CD4-positive, alpha-beta T cell treated with Interleukin-12 subunit alpha and Interleukin-12 subunit beta, for 1 hour (primary cell): Measurements from ENCODE around the gene PAK1IP1.
"Not testable (repeated sequence)": the region's sequence is repeated elsewhere in the genome, so short reads cannot be mapped to it uniquely, and the experiment has no call there.

Source experiments
- DNase-seq: peaks from one replicate; pipeline ENCODE4 v3.0.0-alpha.2; 2020

Gene PAK1IP1, protein sequence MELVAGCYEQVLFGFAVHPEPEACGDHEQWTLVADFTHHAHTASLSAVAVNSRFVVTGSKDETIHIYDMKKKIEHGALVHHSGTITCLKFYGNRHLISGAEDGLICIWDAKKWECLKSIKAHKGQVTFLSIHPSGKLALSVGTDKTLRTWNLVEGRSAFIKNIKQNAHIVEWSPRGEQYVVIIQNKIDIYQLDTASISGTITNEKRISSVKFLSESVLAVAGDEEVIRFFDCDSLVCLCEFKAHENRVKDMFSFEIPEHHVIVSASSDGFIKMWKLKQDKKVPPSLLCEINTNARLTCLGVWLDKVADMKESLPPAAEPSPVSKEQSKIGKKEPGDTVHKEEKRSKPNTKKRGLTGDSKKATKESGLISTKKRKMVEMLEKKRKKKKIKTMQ

DNA sequence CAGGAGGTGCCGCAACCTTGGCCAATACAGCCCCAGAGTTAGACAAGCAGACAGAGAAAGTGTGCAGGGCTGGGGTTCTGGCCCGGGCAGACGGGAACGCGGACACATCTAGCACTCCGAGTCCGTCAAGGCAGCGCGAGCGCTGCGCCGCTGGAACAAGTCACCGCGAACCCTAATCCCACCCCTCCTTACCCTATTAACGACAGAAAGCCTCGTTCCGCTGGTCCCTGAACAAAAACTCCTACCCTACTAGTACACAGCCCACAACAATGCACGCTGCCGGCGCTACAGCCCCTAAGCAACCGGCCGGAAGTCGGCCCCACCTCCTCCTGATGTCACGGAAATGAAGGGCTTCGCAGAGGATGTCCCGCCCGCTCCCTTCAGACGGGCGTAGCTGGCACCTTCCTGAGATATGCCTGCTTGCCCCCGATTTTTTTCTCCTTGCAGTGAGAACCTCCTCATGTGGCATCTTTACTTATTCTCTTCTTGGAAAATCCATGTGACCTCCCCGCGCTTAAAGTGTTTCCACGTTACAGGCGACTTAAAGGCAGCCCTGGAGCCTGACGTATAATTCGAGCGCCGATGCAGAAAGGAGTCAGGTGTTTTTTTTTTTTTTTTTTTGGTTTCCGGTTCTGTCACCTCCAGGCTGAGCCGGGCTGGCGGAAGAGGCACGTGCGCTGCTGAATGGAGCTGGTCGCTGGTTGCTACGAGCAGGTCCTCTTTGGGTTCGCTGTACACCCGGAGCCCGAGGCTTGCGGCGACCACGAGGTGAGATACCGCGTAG is at the start of gene PAK1IP1, which contains the start of gene C6orf52:
Gene PAK1IP1, plus strand, starts transcription at position 671 of the 784 bp plus-strand sequence. Its CDS starts 14 bp downstream, at position 685.
Gene C6orf52, minus strand, starts transcription at position 315 of the 784 bp plus-strand sequence. CDS start 7,066 bp downstream, outside the sequence.
- peak; percentile 93 for DNase-seq

GRCh38 chr6:10655508-10656055 is 39.2 kb upstream of the PAK1IP1 start:
- peak; percentile 26 for DNase-seq

GRCh38 chr6:10658910-10659698 is 35.7 kb upstream of the PAK1IP1 start:
- no peak for DNase-seq

DNA sequence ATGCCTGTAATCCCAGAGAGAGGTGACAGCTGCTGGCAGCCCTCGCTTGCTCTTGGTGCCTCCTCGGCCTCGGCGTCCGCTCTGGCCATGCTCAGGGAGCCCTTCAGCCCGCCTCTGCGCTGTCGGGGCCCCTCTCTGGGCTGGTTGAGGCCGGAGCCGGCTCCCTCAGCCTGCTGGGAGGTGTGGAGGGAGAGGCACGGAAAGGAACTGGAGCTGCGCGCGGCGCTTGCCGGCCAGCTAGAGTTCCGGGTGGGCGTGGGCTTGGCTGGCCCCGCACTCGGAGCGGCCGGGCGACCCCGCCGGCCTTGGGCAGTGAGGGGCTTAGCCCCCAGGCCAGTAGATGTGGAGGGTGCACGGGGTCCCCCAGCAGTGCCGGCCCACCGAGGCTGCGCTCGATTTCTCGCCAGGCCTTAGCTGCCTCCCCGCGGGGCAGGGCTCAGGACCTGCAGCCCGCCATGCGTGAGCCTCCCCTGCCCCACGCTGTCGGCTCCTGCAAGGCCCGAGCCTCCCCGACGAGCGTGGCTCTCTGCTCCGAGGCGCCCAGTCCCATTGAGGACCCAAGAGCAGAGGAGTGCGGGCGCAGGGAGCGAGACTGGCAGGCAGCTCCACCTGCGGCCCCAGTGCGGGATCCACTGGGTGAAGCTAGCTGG is 34.9 kb upstream of the PAK1IP1 start:
- no peak for DNase-seq

GRCh38 chr6:10660431-10661191 is 34.2 kb upstream of the PAK1IP1 start:
- not testable (repeated sequence) for DNase-seq

DNA sequence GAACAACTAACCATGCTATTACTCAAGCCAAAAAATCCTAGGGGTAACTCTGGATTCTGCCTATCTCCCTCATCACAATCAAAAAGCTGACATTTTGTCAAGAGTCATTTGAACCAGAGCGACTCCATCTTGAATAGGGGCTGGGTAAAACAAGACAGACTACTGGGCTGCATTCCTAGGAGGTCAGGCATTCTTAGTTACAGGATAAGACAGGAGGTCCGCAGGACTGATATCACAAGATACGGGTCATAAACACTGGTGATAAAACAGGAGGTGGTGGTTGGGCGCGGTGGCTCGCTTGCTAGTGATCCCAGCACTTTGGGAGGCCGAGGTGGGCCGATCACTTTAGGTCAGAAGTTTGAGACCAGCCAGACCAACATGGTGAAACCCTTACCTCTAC is 32.6 kb upstream of the PAK1IP1 start:
- no peak for DNase-seq

- DNase-seq = no peak
Measured at GRCh38 chr6:10662742-10663141, 32.0 kb upstream of the PAK1IP1 start.

- DNase-seq = not testable (repeated sequence)
Measured at GRCh38 chr6:10665595-10665994, 29.2 kb upstream of the PAK1IP1 start.

DNA sequence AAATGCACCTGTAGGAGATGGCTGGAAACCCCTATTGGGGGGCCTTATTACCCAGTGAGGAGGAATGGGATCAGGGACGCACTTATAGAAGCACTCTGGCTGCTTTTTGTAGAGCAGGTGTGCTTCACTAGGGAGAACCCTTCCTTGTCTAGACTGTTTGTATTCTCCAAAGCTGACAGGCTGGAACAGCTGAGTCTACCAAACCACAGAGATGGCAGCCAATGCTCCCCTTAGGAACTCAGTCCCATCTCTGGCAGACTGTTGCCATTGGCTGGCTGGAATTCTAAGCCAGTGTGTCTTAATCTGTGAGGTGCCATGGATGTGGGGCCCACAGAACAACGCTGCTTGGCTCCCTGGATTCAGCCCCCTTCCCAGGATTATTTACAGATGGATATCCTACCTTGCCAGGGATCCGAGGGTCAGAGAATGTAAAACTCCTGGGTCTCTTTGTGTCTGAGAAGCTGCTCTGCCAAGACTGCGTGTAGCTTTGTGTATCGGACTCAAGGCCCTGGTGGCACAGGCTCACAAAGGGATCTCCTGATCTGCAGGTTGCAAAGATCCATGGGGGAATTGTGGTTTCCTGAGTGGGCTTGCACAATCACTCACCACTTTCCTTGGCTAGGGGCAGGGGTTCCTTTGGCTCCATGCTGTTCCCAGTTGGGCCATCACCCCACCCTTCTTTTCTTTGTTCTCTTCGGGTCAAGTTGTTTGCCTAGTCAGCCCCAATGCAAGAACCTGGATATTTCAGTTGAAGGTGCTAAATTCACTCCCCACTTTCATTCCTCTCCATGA is 26.4 kb upstream of the PAK1IP1 start:
- no peak for DNase-seq

GRCh38 chr6:10676403-10676802 is 18.4 kb upstream of the PAK1IP1 start:
- no peak for DNase-seq

DNA sequence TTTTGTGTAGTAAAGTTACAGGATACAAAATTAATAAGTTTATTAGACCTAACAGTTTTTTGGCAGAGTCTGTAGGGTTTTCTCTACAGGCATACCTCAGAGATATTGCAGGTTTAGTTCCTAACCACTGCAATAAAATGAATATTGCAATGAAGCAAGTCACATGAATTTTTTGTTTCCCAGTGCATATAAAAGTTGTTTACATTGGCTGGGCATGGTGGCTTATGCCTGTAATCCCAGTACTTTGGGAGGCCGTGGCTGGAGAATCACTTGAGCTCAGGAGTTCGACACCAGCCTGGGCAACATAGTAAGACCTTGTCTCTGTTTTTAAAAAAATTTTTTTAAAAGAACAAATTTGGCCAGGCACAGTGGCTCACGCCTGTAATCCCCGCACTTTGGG is 16.3 kb upstream of the PAK1IP1 start:
- DNase-seq = no peak

DNA sequence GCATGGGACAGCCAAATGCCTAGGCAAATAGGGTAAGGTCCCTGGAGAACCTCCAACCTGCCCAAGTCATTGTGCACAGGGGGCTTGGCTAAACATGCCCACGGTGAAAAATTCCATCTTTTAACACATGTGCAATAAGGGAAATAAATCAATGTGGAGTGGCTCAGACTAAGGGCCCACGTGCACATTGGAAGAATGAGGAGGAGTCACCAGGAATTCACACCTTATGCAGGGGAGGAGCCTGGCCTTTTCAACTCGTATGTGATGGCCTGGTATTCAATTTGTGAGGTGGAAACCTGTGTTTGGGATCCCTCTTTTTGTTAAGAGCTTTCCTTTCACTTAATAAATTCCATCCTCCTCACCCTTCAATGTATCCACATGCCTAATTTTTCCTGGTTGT is 13.0 kb upstream of the PAK1IP1 start:
- DNase-seq = no peak

DNA sequence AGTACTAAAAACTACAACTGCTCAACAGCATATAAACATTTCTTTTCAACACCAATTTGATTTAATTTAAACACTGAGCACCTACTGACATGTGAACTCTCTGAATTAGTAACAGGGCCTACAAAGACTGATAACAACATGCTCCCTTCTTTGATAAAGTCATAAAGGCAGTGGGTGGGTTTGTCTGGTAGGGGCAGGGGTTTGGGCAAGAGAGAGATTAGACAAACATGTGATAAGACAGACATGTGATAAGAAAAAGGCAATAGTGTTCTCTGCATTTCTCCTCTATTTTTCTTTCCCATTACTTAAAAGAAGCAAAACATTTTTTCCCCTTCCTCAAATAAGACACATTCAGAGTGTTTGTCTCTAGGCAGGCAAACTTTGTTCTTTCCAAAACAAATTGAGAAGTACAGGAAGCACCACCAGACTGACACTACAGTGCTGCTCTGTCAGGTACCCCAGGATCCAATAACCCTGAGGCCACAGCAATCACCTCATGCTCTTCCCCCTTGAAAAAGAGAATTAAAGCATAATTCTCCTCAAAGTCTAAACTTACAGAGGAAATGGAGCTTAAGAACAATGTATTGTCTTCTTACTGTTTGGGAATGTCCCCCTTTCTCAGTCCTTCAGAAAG is 12.3 kb upstream of the PAK1IP1 start:
- no peak for DNase-seq

- DNase-seq = no peak
Measured at GRCh38 chr6:10684618-10685017, 10.2 kb upstream of the PAK1IP1 start.

GRCh38 chr6:10685092-10685915 is 9.5 kb upstream of the PAK1IP1 start:
- DNase-seq = no peak

GRCh38 chr6:10686901-10687300 is 7.9 kb upstream of the PAK1IP1 start:
- DNase-seq = no peak

- DNase-seq = no peak
Measured at GRCh38 chr6:10687582-10687981, 7.2 kb upstream of the PAK1IP1 start.

GRCh38 chr6:10690651-10691445 is 3.9 kb upstream of the PAK1IP1 start:
- DNase-seq = no peak
